HG02678 (cell line): Measurements from ENCODE around the gene LGMN.
"Not testable (repeated sequence)": the region's sequence is repeated elsewhere in the genome, so short reads cannot be mapped to it uniquely, and the experiment has no call there.

Source experiments
- ATAC-seq: cut with Tn5 transposase; IDR thresholded peaks from one replicate; pipeline ENCODE4 v1.9.1; 2021; ENCODE audit warnings: mild to moderate bottlenecking, moderate library complexity; ENCODE audit not compliant: unreplicated experiment

The LGMN gene

GRCh38 chr14:92702441-92702918 lies 45.9 kb downstream of the LGMN start:
- ATAC-seq = no peak

GRCh38 chr14:92701826-92702225 lies 46.6 kb downstream of the LGMN start:
- no peak for ATAC-seq

- ATAC-seq = no peak
Measured at GRCh38 chr14:92698393-92698792, 50.0 kb downstream of the LGMN start.

- no peak for ATAC-seq
Measured at GRCh38 chr14:92696366-92696765, 52.1 kb downstream of the LGMN start.

GRCh38 chr14:92695562-92695961 lies 52.9 kb downstream of the LGMN start:
- ATAC-seq = no peak

- no peak for ATAC-seq
Measured at GRCh38 chr14:92694807-92695206, 53.6 kb downstream of the LGMN start.

GRCh38 chr14:92693998-92694795 lies 54.2 kb downstream of the LGMN start:
- ATAC-seq = no peak

GRCh38 chr14:92692822-92693226 lies 55.6 kb downstream of the LGMN start:
- ATAC-seq = no peak

GRCh38 chr14:92690171-92691011 lies 58.0 kb downstream of the LGMN start:
- no peak for ATAC-seq

GRCh38 chr14:92688434-92689375 lies 59.7 kb downstream of the LGMN start:
- no peak for ATAC-seq

- ATAC-seq = no peak
Measured at GRCh38 chr14:92687681-92688433, 60.6 kb downstream of the LGMN start.

GRCh38 chr14:92686900-92687427 lies 61.5 kb downstream of the LGMN start:
- ATAC-seq = peak; percentile 64

GRCh38 chr14:92686411-92686899 lies 62.0 kb downstream of the LGMN start:
- no peak for ATAC-seq

- no peak for ATAC-seq
Measured at GRCh38 chr14:92685784-92686355, 62.6 kb downstream of the LGMN start.

- no peak for ATAC-seq
Measured at GRCh38 chr14:92684801-92685560, 63.4 kb downstream of the LGMN start.

GRCh38 chr14:92683041-92683440 lies 65.4 kb downstream of the LGMN start:
- no peak for ATAC-seq

GRCh38 chr14:92680781-92681650 lies 67.4 kb downstream of the LGMN start:
- ATAC-seq = no peak

- ATAC-seq = not testable (repeated sequence)
Measured at GRCh38 chr14:92680330-92680729, 68.1 kb downstream of the LGMN start.
